Lower lobe of right lung (tissue), 2 donors: ENCODE data around the gene ST7. TPM values are rescaled to one million over a fixed set of nuclear protein-coding genes. Genes with fewer than 3 reads are reported as not detected.
A peak's percentile ranks its signal among the peaks of the same experiment; 100 is the strongest.
"Not testable (repeated sequence)": the region's sequence is repeated elsewhere in the genome, so short reads cannot be mapped to it uniquely, and the experiment has no call there.

Experiments used
- ATAC-seq, 2 donors: fragments of 200-7000 bp; cut with Tn5 transposase; one replicate each; pipeline ENCODE4 v1.9.1; 2020 to 2022; ENCODE audit warnings: mild to moderate bottlenecking in 2 of 2, moderate library complexity in 2 of 2
- DNase-seq: peaks from one replicate; pipeline ENCODE4 v3.0.0-alpha.2; 2020
- H3K27ac ChIP-seq: fragments of 200-600 bp; one replicate; pipeline ENCODE4 v1.8.0; 2022
- H3K27me3 ChIP-seq: fragments of 200-600 bp; one replicate; pipeline ENCODE4 v1.8.0; 2022; ENCODE audit warnings: low read depth
- H3K36me3 ChIP-seq: fragments of 200-600 bp; one replicate; pipeline ENCODE4 v1.8.0; 2022; ENCODE audit warnings: mild to moderate bottlenecking
- H3K4me1 ChIP-seq: fragments of 200-600 bp; one replicate; pipeline ENCODE4 v1.8.0; 2022
- H3K4me3 ChIP-seq: fragments of 200-600 bp; one replicate; pipeline ENCODE4 v1.8.0; 2022; ENCODE audit warnings: mild to moderate bottlenecking
- H3K9me3 ChIP-seq: fragments of 200-600 bp; one replicate; pipeline ENCODE4 v1.8.0; 2022
- intact Hi-C: fragments of 100-400 bp; cut with DNase I; formaldehyde crosslinking; loops from one replicate; pipeline ENCODE4 v1.11.0; 2022
- total RNA-seq: library from RNA; stranded (reverse); fragmentation: NEBNext Ultra II Directional; extraction: Animal tissue kit (Norgen Biotek cat#: 25700); gene quantifications from one replicate; pipeline ENCODE4 v1.2.1, GENCODE V29; 2021
- TF ChIP-seq, protein P1 (sequence below): fragments of 200-600 bp; IDR thresholded peaks from one replicate; pipeline ENCODE4 v1.8.0; 2022; ENCODE audit warnings: antibody characterized with exemption, mild to moderate bottlenecking
- donor health status: DM: no; HTN: yes; CAD: no; lungs with severe emphysema.

ST7 gene
- total RNA-seq, 1 donor from 2014 or later: 51.1 TPM

DNA sequence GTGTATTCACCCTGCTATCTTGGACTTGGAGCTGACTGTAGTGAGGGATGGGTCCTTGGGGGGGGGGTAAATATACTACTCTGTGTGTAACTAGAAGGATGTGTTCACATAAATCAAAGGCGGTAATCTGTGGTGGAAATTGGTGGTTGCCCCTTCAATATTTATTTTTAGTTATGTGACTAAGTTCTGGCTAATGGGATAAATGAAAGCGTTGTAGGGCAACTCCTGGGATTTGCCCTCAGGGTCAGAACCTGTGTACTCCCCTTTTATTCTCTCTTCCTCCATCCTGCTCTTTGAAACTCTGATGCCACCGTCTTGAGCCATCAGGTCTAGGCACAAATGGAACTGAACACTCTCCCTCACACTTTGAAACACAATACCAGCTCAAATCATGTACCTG is 24.3 kb upstream of the ST7 start:
- H3K27ac ChIP-seq: no peak overlapping the region
- ATAC-seq (no peak), DNase-seq (no peak)
- no peaks in the 10 kb centered on the region for H3K36me3 ChIP-seq
- no peak overlapping the region for H3K4me3 ChIP-seq
- no peaks in the 10 kb centered on the region for H3K9me3 ChIP-seq
- intact Hi-C loops: no loop called here
- TF ChIP-seq, protein P1, sequence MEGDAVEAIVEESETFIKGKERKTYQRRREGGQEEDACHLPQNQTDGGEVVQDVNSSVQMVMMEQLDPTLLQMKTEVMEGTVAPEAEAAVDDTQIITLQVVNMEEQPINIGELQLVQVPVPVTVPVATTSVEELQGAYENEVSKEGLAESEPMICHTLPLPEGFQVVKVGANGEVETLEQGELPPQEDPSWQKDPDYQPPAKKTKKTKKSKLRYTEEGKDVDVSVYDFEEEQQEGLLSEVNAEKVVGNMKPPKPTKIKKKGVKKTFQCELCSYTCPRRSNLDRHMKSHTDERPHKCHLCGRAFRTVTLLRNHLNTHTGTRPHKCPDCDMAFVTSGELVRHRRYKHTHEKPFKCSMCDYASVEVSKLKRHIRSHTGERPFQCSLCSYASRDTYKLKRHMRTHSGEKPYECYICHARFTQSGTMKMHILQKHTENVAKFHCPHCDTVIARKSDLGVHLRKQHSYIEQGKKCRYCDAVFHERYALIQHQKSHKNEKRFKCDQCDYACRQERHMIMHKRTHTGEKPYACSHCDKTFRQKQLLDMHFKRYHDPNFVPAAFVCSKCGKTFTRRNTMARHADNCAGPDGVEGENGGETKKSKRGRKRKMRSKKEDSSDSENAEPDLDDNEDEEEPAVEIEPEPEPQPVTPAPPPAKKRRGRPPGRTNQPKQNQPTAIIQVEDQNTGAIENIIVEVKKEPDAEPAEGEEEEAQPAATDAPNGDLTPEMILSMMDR: no peak
- H3K4me1 ChIP-seq: no peaks in the 10 kb centered on the region
- H3K27me3 ChIP-seq: no peaks in the 10 kb centered on the region

DNA sequence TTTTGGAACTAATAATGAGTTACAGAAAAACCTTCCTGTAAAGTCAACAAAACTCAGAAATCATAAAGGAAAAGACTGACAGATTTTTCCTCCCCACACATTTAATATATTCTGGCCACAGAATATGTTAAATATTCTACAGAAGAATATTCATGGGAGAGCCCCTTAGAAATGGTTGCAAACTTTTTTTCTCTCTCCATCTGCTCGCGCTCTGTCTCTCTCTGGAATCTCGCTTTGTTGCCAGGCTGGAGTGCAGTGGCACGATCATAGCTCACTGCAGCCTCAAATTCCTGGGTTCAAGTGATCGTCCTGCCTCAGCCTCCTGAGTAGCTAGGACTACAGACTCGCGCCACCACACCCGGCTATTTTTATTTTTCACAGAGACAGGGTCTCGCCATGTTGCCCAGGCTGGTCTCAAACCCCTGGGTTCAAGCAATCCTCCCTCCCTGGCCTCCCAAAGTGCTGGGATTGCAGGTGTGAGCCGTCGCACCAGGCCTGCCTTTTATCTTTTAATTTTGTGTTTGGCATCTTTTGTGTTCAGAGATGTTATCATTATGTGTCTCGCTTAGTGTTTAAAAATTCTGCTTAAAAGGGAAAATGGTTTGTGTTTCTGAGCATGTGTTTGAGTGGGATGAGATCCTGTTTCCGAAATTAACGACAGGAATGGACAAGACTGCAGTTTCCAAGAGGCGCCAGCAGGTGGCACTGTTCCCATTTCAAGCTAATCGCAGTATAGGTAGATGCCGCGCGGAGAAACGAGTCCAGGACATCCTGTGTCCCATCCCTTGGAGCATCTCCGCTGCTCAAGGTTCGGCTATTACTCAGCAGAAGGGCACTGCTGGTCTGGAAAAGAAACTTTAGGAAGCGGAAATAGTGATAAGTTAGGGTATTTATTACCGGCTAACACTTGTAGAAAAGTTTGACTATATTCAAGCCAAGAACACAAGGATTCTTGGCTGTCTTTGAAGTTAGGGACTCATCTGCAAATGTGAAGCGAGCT is 23.1 kb upstream of the ST7 start:
- intact Hi-C loops: loop anchor here (10.0 kb wide), 1 partner anchor 185 kb away; no protein-coding TSS in a partner anchor
- Histone ChIP-seq H3K36me3 (no peaks in the 10 kb centered on the region), H3K27me3 (no peaks in the 10 kb centered on the region), H3K4me1 (no peaks in the 10 kb centered on the region), H3K4me3 (no peak overlapping the region), H3K27ac (no peak overlapping the region), H3K9me3 (no peaks in the 10 kb centered on the region)
- DNase-seq: peak; percentile 87
- ATAC-seq: peak; percentile 91 to 93
- TF ChIP-seq, protein P1: peak; percentile 94

DNA sequence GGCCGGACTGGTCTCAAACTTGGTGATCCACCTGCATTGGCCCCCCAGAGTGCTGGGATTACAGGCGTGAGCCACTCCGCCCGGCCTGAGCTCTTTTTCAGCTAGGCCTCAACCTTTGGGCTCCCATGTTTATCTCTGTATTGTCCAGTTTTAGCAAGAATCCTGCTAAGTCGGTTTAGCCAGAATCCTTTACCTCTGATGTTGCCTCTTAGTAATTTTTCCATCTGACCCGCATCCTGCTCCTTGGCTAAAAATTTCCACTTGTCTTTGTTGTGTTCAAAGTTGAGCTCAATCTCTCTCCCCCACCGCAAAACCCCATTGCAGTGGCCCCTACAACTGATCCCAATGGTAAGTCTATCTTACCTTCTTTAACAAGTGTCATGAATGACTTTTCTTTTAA is 20.7 kb upstream of the ST7 start:
- intact Hi-C loops: loop anchor here (10.0 kb wide), 1 partner anchor 182 kb away; no protein-coding TSS in a partner anchor
- Histone ChIP-seq H3K4me1 (no peaks in the 10 kb centered on the region), H3K27me3 (no peaks in the 10 kb centered on the region), H3K9me3 (no peaks in the 10 kb centered on the region), H3K36me3 (no peaks in the 10 kb centered on the region), H3K4me3 (no peak overlapping the region), H3K27ac (no peak overlapping the region)
- DNase-seq: no peak
- no peak for ATAC-seq
- TF ChIP-seq, protein P1: no peak

DNA sequence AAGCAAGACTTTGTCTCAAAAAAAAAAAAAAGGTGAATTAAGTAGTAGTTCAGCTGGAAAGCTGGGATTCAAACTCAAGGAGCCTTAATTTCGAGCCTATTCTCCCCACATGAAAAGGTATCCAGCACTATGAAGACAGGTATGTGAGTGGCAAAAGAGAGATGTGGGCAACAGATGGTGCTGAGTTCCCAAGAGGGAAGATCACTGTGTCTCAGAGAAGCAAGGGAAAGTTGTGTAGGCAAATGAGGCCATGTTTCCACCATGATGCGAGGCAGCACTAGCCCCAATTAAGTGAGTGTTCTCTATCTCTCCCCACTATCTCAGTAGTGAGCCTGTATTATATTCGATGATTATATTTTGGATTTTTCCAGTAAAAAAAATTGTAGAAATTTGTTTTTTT is 19.8 kb upstream of the ST7 start:
- no peak overlapping the region for H3K27ac ChIP-seq
- H3K36me3 ChIP-seq: no peaks in the 10 kb centered on the region
- no peaks in the 10 kb centered on the region for H3K27me3 ChIP-seq
- TF ChIP-seq, protein P1: no peak
- intact Hi-C loops: loop anchor here (10.0 kb wide), 1 partner anchor 181 kb away; no protein-coding TSS in a partner anchor
- H3K4me1 ChIP-seq: no peaks in the 10 kb centered on the region
- DNase-seq (no peak), ATAC-seq (no peak)
- no peak overlapping the region for H3K4me3 ChIP-seq
- no peaks in the 10 kb centered on the region for H3K9me3 ChIP-seq

DNA sequence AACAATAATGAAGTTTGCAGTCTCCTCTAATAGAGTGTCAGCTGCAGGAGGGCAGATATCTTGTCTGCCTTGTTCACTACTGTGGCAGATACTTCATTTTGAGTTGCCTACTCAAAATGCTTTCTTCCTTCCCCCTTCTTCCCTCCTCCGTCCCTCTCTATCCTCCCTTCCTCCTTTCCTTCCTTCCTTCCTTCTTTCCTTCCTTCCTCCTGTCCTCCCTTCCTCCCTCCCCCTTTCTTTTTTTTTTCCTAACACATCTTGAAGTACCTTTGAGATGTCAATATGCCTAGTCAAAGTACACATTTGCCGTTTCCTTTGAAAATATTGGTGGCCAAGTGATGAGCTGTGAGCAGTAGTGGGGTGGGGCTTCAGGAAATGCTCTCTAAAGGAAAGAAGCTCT is 18.7 kb upstream of the ST7 start:
- ATAC-seq (no peak), DNase-seq (no peak)
- H3K4me1 ChIP-seq: no peaks in the 10 kb centered on the region
- TF ChIP-seq, protein P1: no peak
- no peak overlapping the region for H3K27ac ChIP-seq
- H3K27me3 ChIP-seq: no peaks in the 10 kb centered on the region
- H3K36me3 ChIP-seq: no peaks in the 10 kb centered on the region
- no peaks in the 10 kb centered on the region for H3K9me3 ChIP-seq
- H3K4me3 ChIP-seq: no peak overlapping the region
- intact Hi-C loops: loop anchor here (10.0 kb wide), 1 partner anchor 180 kb away; no protein-coding TSS in a partner anchor

DNA sequence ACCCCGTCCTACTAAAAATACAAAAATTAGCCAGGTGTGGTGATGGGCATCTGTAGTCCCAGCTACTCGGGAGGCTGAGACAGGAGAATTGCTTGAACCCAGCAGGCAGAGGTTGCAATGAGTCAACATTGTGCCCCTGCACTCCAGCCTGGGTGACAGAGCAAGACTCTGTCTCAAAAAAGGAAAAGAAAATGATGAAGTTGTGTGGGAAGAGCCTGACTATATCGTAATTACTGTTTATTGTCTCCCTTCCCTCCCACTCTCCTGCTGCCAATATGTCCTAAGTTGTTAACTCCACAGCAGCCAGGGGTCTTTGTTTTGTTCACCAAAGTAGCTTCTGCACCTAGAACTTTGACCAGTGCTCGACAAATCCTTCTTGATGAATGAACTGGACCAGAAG is 16.5 kb upstream of the ST7 start:
- intact Hi-C loops: loop anchor here (10.0 kb wide), 1 partner anchor 178 kb away; no protein-coding TSS in a partner anchor
- not testable (repeated sequence) for H3K9me3 ChIP-seq, ATAC-seq, H3K27me3 ChIP-seq, H3K4me3 ChIP-seq, DNase-seq, H3K4me1 ChIP-seq, H3K36me3 ChIP-seq, H3K27ac ChIP-seq
